HG03095 (cell line): Measurements from ENCODE around the gene SAP30BP.
"Not testable (repeated sequence)": the region's sequence is repeated elsewhere in the genome, so short reads cannot be mapped to it uniquely, and the experiment has no call there.

ENCODE experiments used
- ATAC-seq: cut with Tn5 transposase; IDR thresholded peaks from one replicate; pipeline ENCODE4 v1.9.1; 2021; ENCODE audit warnings: moderate library complexity; ENCODE audit not compliant: unreplicated experiment

Gene SAP30BP

GRCh38 chr17:75633486-75634375 lies 33.4 kb upstream of the SAP30BP start:
- ATAC-seq: no peak

DNA sequence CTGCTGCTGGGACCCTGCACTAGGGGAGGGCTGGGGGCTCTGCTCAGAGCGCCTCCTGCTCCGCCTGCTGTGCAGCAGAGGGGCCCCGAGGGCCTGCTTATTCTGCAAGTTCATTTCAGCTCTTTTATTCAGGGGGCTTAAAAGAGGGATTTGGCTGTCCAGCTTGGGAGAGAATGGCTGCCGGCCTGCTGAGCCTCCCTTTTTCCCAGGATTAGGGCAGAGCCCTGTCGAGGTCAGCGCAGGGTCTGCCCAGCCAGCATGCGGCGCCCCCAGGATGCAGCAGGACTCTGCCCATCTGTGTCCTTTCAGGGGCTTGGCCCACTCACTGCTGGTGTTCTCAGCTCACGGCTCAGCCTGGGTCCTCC lies 32.8 kb upstream of the SAP30BP start:
- no peak for ATAC-seq

- ATAC-seq: no peak
Observed at GRCh38 chr17:75634754-75635609, 32.2 kb upstream of the SAP30BP start.

GRCh38 chr17:75635610-75636202 lies 31.4 kb upstream of the SAP30BP start:
- no peak for ATAC-seq

DNA sequence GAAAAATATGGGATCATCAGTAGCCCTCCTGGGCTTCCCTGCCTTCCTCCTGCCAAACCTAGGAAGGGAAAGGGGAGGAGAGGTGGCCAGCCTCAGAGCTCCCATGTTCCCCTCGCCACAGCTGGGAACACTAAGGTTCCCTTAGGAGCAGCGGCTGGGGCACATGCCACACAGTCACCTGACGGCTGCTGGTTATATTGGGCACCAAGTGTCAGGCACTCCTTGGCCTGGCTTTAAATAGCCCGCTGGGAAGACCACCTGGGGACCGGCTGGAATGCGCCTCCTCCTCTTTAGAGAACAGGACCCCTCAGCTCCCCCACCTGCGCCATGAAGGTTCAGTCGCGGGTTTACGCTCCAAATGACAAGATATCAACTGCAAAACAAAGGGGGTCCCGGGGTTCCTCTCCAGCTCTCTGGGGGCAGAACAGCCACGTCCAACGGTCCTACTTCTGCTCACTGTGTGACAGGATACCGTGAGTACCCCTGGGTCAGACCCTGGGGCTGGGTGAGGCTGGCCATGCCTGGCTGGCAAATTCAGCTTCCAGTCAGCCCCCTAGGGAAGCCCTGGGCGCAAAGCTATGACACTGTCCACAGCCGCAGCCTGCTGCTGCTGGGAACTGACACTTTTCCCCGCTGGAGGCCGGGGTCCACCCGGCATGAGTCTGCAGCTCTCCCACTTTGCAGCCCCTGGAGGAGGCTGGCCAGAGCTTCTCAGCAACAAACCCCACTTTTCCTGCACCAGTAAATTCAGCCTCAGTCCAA lies 30.6 kb upstream of the SAP30BP start:
- ATAC-seq: no peak

- no peak for ATAC-seq
Observed at GRCh38 chr17:75637143-75637538, 30.0 kb upstream of the SAP30BP start.

GRCh38 chr17:75637551-75637950 lies 29.6 kb upstream of the SAP30BP start:
- ATAC-seq: no peak

DNA sequence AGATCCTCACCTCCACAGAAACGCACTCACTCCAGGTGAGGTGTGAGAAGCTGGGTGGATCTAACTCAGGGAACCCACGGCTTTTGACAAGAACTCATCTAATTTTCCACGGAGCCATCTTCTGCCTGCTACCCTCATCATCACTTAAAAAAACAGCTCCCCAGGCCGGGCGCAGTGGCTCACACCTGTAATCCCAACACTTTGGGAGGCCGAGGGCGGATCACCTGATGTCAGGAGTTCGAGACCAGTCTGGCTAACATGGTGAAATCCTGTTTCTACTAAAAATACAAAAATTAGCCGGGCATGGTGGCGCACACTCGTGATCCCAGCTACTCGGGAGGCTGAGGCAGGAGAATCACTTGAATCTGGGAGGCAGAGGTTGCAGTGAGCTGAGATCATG lies 29.1 kb upstream of the SAP30BP start:
- not testable (repeated sequence) for ATAC-seq

DNA sequence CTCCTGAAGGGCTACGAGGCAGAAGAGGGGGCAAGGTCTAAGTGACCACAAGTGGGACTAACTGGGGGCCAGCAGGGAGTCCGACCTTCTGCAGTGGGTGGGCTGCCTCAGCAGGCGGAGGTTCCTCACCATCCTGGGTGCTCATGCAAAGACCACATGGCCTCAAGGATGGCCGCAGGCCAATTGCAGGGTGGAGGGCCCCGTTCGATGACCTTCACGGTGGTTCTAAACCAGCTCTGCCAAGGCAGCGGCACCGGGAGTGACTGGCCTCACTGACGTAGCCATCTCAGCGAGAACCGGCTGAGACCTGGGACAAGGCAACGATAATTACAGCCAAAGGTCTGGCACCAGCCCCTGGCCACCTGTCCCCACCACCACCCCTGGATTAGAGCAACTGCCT lies 28.2 kb upstream of the SAP30BP start:
- ATAC-seq: no peak

GRCh38 chr17:75639327-75639726 lies 27.8 kb upstream of the SAP30BP start:
- no peak for ATAC-seq

- no peak for ATAC-seq
Observed at GRCh38 chr17:75639771-75640555, 27.2 kb upstream of the SAP30BP start.

- ATAC-seq: no peak
Observed at GRCh38 chr17:75640556-75641119, 26.5 kb upstream of the SAP30BP start.

GRCh38 chr17:75641343-75641742 lies 25.8 kb upstream of the SAP30BP start:
- ATAC-seq: no peak

DNA sequence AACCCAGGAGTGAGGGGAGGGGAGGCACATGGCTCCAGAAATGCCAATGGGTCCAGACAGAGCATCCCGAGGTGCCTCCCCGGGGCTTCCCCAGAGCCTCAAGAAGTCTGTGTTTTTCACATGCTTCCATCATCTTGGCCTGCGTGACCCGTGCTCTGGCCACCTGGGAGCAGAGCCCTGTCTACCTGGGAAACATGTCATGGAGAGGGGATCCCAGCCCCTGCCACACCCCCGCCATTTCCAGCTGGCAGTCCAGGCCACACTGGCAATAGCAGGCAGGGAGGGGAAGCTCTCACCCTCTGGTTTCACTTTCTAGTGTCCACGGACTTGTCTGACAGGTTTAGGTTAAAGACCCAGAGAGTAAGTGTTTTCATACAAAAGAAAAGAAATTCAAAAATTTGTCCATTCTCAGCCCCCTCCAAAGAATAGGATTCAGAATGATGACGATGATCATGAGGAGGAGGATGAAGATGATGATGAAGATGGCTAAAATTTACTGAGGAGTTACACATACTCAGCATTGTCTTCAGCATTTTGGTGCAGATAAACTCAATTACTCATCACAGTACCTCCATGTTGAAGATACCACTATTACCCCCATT lies 24.9 kb upstream of the SAP30BP start:
- ATAC-seq: no peak

- ATAC-seq: no peak
Observed at GRCh38 chr17:75642784-75643642, 24.1 kb upstream of the SAP30BP start.

- no peak for ATAC-seq
Observed at GRCh38 chr17:75643643-75644017, 23.5 kb upstream of the SAP30BP start.

- no peak for ATAC-seq
Observed at GRCh38 chr17:75645501-75645888, 21.6 kb upstream of the SAP30BP start.

DNA sequence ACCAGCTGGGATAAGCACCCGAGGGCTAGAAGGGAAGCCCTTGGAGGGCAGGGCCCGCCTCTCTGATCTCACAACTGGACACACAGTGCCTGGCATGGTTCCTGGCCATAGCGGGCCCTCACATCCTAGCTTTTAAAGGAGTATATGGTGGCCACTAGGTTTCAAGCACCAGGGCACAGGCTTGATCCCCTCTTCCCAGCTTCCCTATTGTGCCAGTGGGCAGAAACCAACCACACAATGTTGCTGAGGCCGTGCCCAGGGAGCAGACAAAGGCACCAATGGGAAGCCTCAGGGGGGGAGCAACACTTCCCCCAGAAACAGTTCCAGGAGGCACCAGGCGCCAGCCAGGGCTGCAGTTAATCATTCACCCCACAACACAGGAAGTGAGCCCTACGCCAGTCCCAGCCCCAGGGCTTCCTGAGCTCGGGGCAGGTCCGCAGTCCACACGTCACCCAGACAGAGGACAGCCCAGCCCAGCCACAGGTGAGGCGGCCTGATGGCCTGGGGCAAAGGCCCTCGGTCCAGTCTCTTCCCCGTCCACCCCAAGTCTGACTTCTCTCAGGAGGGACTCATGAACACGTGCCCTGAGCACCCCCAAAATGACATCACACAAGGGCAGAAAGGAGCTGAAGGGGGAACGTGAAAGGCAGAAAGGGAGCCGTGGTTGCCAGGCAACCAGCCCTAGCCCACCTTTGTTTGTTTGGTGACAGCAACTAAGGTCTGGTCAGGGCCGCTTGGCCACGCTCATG lies 21.1 kb upstream of the SAP30BP start:
- ATAC-seq: no peak
